DMS79 treated with DMSO at 0.1 percent for 48 hours (cell line): Measurements from ENCODE around the gene PDCD5.
A peak's percentile ranks its signal among the peaks of the same experiment; 100 is the strongest.
"Not testable (repeated sequence)": the region's sequence is repeated elsewhere in the genome, so short reads cannot be mapped to it uniquely, and the experiment has no call there.

Experiments
- DNase-seq: peaks from one replicate; lab custom pipeline; 2025; lab: John Stamatoyannopoulos, UW

The PDCD5 gene

GRCh38 chr19:32580353-32580900 is 563 bp upstream of the PDCD5 start:
- no peak for DNase-seq

GRCh38 chr19:32581705-32582179 is 752 bp downstream of the PDCD5 start:
- DNase-seq = peak; percentile 14

- DNase-seq = not testable (repeated sequence)
These were observed 6.9 kb downstream of the PDCD5 start for GRCh38 chr19:32587747-32588504.

- DNase-seq = no peak
These were observed 13.0 kb downstream of the PDCD5 start for GRCh38 chr19:32594021-32594420.

GRCh38 chr19:32595491-32595890 is 14.5 kb downstream of the PDCD5 start:
- DNase-seq = no peak

GRCh38 chr19:32598022-32598421 is 17.0 kb downstream of the PDCD5 start:
- DNase-seq = no peak

GRCh38 chr19:32599258-32599657 is 18.3 kb downstream of the PDCD5 start:
- DNase-seq = no peak

GRCh38 chr19:32599736-32600157 is 18.8 kb downstream of the PDCD5 start:
- DNase-seq = peak; percentile 53

GRCh38 chr19:32603961-32604360 is 23.0 kb downstream of the PDCD5 start:
- DNase-seq = no peak

- DNase-seq = no peak
These were observed 24.6 kb downstream of the PDCD5 start for GRCh38 chr19:32605544-32605943.

GRCh38 chr19:32606289-32606688 is 25.3 kb downstream of the PDCD5 start:
- DNase-seq = no peak

- no peak for DNase-seq
These were observed 26.5 kb downstream of the PDCD5 start for GRCh38 chr19:32607479-32607878.

- DNase-seq = no peak
These were observed 30.2 kb downstream of the PDCD5 start for GRCh38 chr19:32611161-32611560.

- DNase-seq = no peak
These were observed 32.0 kb downstream of the PDCD5 start for GRCh38 chr19:32613008-32613407.

- DNase-seq = no peak
These were observed 33.9 kb downstream of the PDCD5 start for GRCh38 chr19:32614916-32615315.

- DNase-seq = no peak
These were observed 34.6 kb downstream of the PDCD5 start for GRCh38 chr19:32615569-32615968.

GRCh38 chr19:32619051-32619685 is 38.2 kb downstream of the PDCD5 start:
- no peak for DNase-seq

- DNase-seq = no peak
These were observed 41.0 kb downstream of the PDCD5 start for GRCh38 chr19:32622002-32622401.

GRCh38 chr19:32624410-32624809 is 43.4 kb downstream of the PDCD5 start:
- DNase-seq = no peak

GRCh38 chr19:32626969-32627368 is 46.0 kb downstream of the PDCD5 start:
- no peak for DNase-seq

- no peak for DNase-seq
These were observed 46.8 kb downstream of the PDCD5 start for GRCh38 chr19:32627714-32628270.

GRCh38 chr19:32630338-32630737 is 49.3 kb downstream of the PDCD5 start:
- no peak for DNase-seq

GRCh38 chr19:32631381-32631780 is 50.4 kb downstream of the PDCD5 start:
- no peak for DNase-seq
